ENCODE results near the gene GNRHR. TPM values are rescaled to one million over a fixed set of nuclear protein-coding genes. Genes with fewer than 3 reads are reported as not detected.
"Not testable (repeated sequence)": the region's sequence is repeated elsewhere in the genome, so short reads cannot be mapped to it uniquely, and the experiment has no call there.

The GNRHR gene
- total and polyA plus RNA-seq, 2 donors: not detected

DNA sequence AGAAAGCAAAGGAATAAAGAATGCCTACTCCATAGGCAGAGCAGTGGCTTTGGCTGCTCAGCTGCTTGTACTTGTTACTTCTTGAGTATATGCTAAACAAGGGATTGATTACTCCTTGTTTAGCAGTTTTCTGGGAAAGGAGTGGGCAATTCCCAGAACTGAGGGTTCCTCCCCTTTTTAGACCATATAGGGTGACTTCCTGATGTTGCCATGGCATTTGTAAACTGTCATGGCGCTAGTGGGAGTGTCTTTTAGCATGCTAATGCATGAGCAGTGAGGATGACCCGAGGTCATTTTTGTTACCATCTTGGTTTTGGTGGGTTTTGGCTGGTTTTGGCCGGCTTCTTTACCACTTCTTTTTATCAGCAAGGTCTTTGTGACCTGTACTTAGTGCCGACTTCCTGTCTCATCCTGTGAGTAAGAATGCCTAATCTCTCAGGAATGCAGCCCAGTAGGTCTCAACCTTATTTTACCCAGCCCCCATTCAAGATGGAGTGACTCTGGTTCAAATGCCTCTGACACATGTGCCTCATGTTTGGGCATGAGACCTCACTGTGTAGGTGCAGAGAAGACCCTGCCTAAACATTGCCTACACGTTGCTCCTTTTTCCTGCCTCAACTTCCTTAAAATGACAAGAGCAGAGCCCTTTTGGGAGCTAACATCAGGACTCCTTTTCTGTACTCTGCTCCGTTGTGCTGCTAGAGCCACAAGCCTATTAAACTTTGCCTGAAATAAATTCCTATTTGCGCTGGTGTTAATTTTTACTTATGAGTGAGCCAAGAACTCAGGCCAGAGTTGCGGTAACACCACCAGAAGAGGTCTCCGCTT, 32.2 kb downstream of the GNRHR start:
- H3K27ac ChIP-seq (ENCODE audit: low read depth): no peak overlapping the region
- peaks cover 1% of the 10 kb centered on the region for H3K36me3 ChIP-seq (ENCODE audit: insufficient read depth)
- no peak overlapping the region for H3K4me3 ChIP-seq (ENCODE audit: low read depth, low read length)
- WGBS: 91% methylated on average over 9 of the region's 9 CpGs
- DNase-seq (ENCODE audit: extremely low spot score): no peak
- no peaks in the 10 kb centered on the region for H3K4me1 ChIP-seq (ENCODE audit: insufficient read depth)

- Histone ChIP-seq H3K27ac (ENCODE audit: low read depth) (no peak overlapping the region), H3K4me1 (ENCODE audit: insufficient read depth) (no peaks in the 10 kb centered on the region), H3K36me3 (ENCODE audit: insufficient read depth) (no peaks in the 10 kb centered on the region), H3K4me3 (ENCODE audit: low read depth, low read length) (no peak overlapping the region)
- DNase-seq (ENCODE audit: extremely low spot score): no peak
- 95% methylated on average over 3 of the region's 3 CpGs for WGBS
Observed at GRCh38 chr4:67721315-67721769, 32.8 kb downstream of the GNRHR start.

DNA sequence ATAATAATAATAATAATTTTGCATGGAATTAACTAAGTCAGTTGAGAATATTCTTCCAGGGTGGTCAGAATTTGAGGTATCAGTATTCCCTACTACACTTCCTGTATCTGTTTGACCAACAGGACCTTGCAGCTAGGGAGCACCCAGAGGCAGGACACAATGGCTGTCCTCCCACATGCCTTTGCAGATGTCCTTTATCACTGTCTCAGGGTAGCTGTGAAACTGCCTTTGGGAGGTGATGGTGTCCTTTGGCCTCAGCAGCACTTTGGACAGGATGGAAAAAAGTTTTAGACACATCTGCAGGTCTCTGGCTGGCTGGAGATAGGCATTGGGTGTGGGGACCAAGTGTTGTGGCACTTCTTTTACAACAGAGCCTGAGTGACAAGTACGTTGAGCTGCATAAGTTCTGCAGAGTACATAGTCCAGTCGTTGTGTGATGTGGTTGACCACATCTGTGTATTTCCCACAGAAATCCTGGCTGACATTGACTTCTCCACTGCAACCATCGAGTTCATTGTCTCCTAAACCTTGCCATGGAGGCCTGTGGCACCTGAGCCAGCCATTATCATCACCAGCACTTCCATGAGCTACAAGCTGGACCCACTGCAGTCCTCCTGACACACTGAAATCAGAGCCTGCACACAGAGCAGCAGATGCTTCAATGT, 34.1 kb downstream of the GNRHR start:
- WGBS: 96% methylated on average over 3 of the region's 3 CpGs
- no peak for DNase-seq (ENCODE audit: extremely low spot score)
- Histone ChIP-seq H3K4me3 (ENCODE audit: low read depth, low read length) (no peak overlapping the region), H3K27ac (ENCODE audit: low read depth) (no peak overlapping the region), H3K4me1 (ENCODE audit: insufficient read depth) (no peaks in the 10 kb centered on the region), H3K36me3 (ENCODE audit: insufficient read depth) (no peaks in the 10 kb centered on the region)

DNA sequence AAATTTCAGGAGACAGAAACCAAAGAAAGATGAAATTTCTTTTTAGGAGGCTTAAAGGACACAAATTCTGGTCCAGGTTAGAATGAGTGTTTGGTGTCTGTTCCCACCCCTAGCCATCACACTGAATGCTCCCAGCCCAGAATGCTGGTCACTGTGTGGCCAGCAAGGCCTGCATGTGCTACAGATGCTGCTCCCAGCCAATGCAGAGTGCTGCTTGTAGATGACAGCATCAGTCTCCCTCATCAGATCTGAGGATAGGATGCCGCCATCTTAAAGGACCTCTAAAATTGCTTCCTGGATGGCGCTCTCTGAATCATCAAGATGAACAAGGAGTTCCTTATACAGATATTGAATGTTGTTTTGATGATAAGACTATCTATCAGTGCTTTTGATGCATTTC, 35.3 kb downstream of the GNRHR start:
- no peak overlapping the region for H3K27ac ChIP-seq (ENCODE audit: low read depth)
- DNase-seq (ENCODE audit: extremely low spot score): no peak
- 97% methylated on average over 2 of the region's 2 CpGs for WGBS

DNA sequence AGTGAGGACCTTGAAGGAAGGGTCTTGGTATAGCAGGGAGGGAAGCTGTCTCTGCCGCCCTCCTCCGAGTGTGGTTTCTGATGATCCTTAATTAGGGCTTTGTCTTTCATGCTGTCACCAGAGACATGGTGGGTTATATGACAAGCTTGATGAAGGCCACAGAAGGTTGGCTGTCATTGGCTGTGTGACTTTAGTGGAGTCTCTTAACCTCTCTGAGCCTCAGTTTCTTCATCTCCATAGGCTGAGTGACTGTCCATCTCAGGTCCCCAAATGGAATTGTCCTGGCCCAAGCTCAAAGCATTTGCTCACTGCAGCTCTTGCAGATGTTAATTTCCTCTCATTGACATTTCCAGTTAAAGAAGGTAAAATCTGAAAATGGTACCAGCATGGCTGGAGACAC, 36.6 kb downstream of the GNRHR start:
- WGBS: 100% methylated on average over 2 of the region's 2 CpGs
- H3K36me3 ChIP-seq (ENCODE audit: insufficient read depth): no peaks in the 10 kb centered on the region
- peaks cover 2% of the 10 kb centered on the region for H3K4me1 ChIP-seq (ENCODE audit: insufficient read depth)
- no peak overlapping the region for H3K27ac ChIP-seq (ENCODE audit: low read depth)
- no peak for DNase-seq (ENCODE audit: extremely low spot score)
- H3K4me3 ChIP-seq (ENCODE audit: low read depth, low read length): no peak overlapping the region

More for the DNA sequence above, 35.3 kb downstream of the GNRHR start:
- Histone ChIP-seq H3K4me3 (ENCODE audit: low read depth, low read length) (no peak overlapping the region), H3K36me3 (ENCODE audit: insufficient read depth) (no peaks in the 10 kb centered on the region), H3K4me1 (ENCODE audit: insufficient read depth) (no peaks in the 10 kb centered on the region)

DNA sequence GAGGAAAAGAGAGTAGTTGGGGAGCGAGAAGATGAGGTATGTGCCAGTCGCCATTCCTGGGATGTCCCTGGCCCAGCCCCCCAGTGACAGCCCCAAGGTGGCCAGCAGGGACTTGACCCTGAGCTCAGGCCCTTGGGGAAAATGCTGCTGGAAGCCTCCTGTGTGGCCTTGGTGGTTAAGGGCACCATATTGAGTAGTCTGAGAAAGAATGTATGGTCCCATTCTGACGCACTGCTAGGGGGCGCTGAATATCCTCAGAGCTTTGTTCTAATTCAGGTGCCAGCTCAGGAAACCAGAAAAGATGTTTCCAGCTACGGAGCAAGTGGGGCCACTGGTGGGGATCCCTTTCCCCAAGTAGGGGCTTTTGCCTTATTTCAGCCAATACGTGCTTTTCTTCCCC, 39.2 kb downstream of the GNRHR start:
- Histone ChIP-seq H3K36me3 (ENCODE audit: insufficient read depth) (no peaks in the 10 kb centered on the region), H3K4me3 (ENCODE audit: low read depth, low read length) (no peak overlapping the region), H3K27ac (ENCODE audit: low read depth) (no peak overlapping the region), H3K4me1 (ENCODE audit: insufficient read depth) (peaks cover 2% of the 10 kb centered on the region)
- WGBS: 98% methylated on average over 6 of the region's 6 CpGs
- DNase-seq (ENCODE audit: extremely low spot score): no peak

DNA sequence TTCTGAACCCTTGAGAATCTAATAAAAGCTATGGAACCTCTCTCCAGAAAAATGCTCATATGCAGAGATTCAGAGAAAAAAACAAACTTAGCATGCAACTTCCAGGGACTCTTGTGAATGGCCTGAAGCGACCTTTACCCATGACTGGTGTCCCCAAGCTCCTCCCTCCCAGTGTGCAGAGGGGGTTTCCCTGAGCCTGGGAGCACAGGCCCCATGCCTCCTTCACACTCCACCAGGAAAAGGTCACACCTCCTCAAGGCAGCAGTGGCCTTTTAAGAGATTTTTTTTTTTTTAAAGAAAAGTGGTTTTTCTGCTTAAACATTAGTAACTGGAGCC, 40.0 kb downstream of the GNRHR start:
- Histone ChIP-seq H3K36me3 (ENCODE audit: insufficient read depth) (no peaks in the 10 kb centered on the region), H3K27ac (ENCODE audit: low read depth) (no peak overlapping the region), H3K4me1 (ENCODE audit: insufficient read depth) (peaks cover 2% of the 10 kb centered on the region), H3K4me3 (ENCODE audit: low read depth, low read length) (no peak overlapping the region)
- no peak for DNase-seq (ENCODE audit: extremely low spot score)
- 94% methylated on average over 1 of the region's 1 CpG for WGBS

- H3K36me3 ChIP-seq (ENCODE audit: insufficient read depth): no peaks in the 10 kb centered on the region
- peaks cover 2% of the 10 kb centered on the region for H3K4me1 ChIP-seq (ENCODE audit: insufficient read depth)
- no peak overlapping the region for H3K4me3 ChIP-seq (ENCODE audit: low read depth, low read length)
- no peak for DNase-seq (ENCODE audit: extremely low spot score)
- WGBS: 80% methylated on average over 12 of the region's 12 CpGs
- H3K27ac ChIP-seq (ENCODE audit: low read depth): no peak overlapping the region
Observed at GRCh38 chr4:67713529-67714247, 40.5 kb downstream of the GNRHR start.

GRCh38 chr4:67712650-67713528, 41.3 kb downstream of the GNRHR start:
- 80% methylated on average over 7 of the region's 7 CpGs for WGBS

DNA sequence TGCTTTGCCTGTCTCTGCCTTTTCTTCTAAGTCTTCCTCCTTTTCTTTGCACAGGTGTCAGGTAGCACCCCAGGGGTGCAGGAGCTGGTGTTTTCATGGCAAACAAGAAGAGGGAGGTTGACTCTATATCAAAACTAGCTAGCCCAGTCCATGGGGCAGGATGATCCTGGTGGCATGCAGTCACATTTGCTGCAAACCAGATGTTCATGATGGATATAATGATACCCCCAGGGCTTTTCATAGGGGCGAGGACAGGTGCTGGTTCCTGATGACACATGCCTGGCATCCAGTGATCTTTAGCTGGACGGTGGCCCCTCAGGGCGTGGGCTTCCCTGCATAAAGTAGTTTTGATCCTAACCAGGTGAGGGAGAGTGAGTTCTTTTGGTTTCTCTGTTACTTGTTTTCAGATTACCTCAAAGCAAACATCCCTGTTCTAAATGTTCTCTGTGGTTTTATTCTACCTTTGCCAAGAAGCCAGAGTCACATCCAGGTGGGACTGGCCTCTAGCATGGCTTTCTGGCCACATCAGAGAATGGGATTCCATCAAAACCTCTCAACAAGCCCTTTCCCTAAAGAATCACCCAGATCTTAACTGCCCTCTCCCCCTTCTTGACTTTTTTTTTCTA, 42.1 kb downstream of the GNRHR start:
- Histone ChIP-seq H3K27ac (ENCODE audit: low read depth) (no peak overlapping the region), H3K36me3 (ENCODE audit: insufficient read depth) (no peaks in the 10 kb centered on the region), H3K4me1 (ENCODE audit: insufficient read depth) (peaks cover 2% of the 10 kb centered on the region), H3K4me3 (ENCODE audit: low read depth, low read length) (no peak overlapping the region)
- no peak for DNase-seq (ENCODE audit: extremely low spot score)
- 74% methylated on average over 3 of the region's 3 CpGs for WGBS

More at GRCh38 chr4:67712650-67713528, 41.3 kb downstream of the GNRHR start:
- Histone ChIP-seq H3K36me3 (ENCODE audit: insufficient read depth) (no peaks in the 10 kb centered on the region), H3K4me1 (ENCODE audit: insufficient read depth) (peaks cover 2% of the 10 kb centered on the region), H3K27ac (ENCODE audit: low read depth) (no peak overlapping the region), H3K4me3 (ENCODE audit: low read depth, low read length) (no peak overlapping the region)
- no peak for DNase-seq (ENCODE audit: extremely low spot score)

DNA sequence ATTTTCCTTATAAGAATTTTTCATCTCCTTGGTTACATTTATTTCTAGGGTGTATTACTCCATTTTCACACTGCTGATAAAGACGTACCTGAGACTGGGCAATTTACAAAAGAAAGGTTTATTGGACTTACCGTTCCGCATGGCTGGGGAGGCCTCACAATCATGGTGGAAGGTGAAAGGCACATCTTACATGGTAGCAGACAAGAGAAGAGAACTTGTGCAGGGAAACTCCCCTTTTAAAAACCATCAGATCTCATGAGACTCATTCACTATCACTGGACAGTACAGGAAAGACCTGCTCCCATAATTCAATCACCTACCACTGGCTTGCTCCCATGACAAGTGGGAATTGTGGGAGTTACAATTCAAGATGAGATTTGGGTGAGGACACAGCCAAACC, 47.5 kb downstream of the GNRHR start:
- DNase-seq (ENCODE audit: extremely low spot score); H3K4me3 ChIP-seq (ENCODE audit: low read depth, low read length); H3K36me3 ChIP-seq (ENCODE audit: insufficient read depth); H3K4me1 ChIP-seq (ENCODE audit: insufficient read depth); H3K27ac ChIP-seq (ENCODE audit: low read depth): not testable (repeated sequence)
- 99% methylated on average over 3 of the region's 3 CpGs for WGBS

- Histone ChIP-seq H3K27ac (ENCODE audit: low read depth) (no peak overlapping the region), H3K4me1 (ENCODE audit: insufficient read depth) (no peaks in the 10 kb centered on the region), H3K4me3 (ENCODE audit: low read depth, low read length) (no peak overlapping the region), H3K36me3 (ENCODE audit: insufficient read depth) (no peaks in the 10 kb centered on the region)
- 98% methylated on average over 2 of the region's 2 CpGs for WGBS
- DNase-seq (ENCODE audit: extremely low spot score): no peak
Observed at GRCh38 chr4:67704843-67705242, 49.3 kb downstream of the GNRHR start.

- Histone ChIP-seq H3K4me3 (ENCODE audit: low read depth, low read length) (no peak overlapping the region), H3K36me3 (ENCODE audit: insufficient read depth) (no peaks in the 10 kb centered on the region), H3K4me1 (ENCODE audit: insufficient read depth) (no peaks in the 10 kb centered on the region), H3K27ac (ENCODE audit: low read depth) (no peak overlapping the region)
- WGBS: 96% methylated on average over 2 of the region's 2 CpGs
- DNase-seq (ENCODE audit: extremely low spot score): no peak
Observed at GRCh38 chr4:67702166-67702565, 52.0 kb downstream of the GNRHR start.

All from urinary bladder (tissue), 4 donors.